Measurements from ENCODE around the gene MCM3AP.
A peak's percentile ranks its signal among the peaks of the same experiment; 100 is the strongest.

MCM3AP gene

DNA sequence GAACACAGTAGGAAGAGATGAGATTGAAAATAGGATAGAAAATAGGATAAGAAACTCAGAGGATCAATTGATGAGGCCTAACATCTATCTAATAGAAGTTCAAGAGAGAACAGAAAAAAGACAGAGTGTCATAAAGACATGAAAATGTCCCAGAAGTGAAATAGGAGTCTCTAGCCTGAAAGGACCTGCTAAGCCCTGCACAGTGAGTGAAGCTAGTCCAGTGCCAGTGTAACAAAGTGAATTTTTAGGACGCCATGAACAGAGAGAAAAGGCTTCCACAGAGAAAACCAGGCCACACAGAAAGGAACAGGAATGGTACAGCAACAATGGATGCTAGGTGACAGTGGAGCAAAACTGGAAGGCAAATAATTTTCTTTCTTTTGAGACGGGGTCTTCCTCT lies 36.6 kb downstream of the MCM3AP start:
- H3K4me3 ChIP-seq (ENCODE audit: low read depth, low read length, poor library complexity, severe bottlenecking) = no peak overlapping the region
- TF ChIP-seq, protein P1, sequence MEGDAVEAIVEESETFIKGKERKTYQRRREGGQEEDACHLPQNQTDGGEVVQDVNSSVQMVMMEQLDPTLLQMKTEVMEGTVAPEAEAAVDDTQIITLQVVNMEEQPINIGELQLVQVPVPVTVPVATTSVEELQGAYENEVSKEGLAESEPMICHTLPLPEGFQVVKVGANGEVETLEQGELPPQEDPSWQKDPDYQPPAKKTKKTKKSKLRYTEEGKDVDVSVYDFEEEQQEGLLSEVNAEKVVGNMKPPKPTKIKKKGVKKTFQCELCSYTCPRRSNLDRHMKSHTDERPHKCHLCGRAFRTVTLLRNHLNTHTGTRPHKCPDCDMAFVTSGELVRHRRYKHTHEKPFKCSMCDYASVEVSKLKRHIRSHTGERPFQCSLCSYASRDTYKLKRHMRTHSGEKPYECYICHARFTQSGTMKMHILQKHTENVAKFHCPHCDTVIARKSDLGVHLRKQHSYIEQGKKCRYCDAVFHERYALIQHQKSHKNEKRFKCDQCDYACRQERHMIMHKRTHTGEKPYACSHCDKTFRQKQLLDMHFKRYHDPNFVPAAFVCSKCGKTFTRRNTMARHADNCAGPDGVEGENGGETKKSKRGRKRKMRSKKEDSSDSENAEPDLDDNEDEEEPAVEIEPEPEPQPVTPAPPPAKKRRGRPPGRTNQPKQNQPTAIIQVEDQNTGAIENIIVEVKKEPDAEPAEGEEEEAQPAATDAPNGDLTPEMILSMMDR (IDR thresholded peaks at IDR 0.05; ENCODE audit: low read length) = no peak
- H4K20me1 ChIP-seq (ENCODE audit: insufficient read depth, low read length) = no peaks in the 10 kb centered on the region
- no peak overlapping the region for H2AFZ ChIP-seq (ENCODE audit: low read length)
- H3F3A ChIP-seq (ENCODE audit: insufficient read depth, low read length) = no peaks in the 10 kb centered on the region
- H3K9me3 ChIP-seq (ENCODE audit: low read length) = no peaks in the 10 kb centered on the region
- peaks cover 97% of the 10 kb centered on the region for H3K36me3 ChIP-seq (ENCODE audit: insufficient read depth, low read length)
- peaks cover 38% of the 10 kb centered on the region for H3K4me1 ChIP-seq (ENCODE audit: insufficient read depth, low read length, severe bottlenecking)
- H3K9me2 ChIP-seq (ENCODE audit: low read depth, low read length) = no peaks in the 10 kb centered on the region
- no peak overlapping the region for H3K9ac ChIP-seq (ENCODE audit: low read length)
- H3K27me3 ChIP-seq (ENCODE audit: insufficient read depth, low read length) = no peaks in the 10 kb centered on the region
- no peak overlapping the region for H3K27ac ChIP-seq (ENCODE audit: low read depth, low read length, poor library complexity, severe bottlenecking)
- no peak overlapping the region for H3K4me2 ChIP-seq (ENCODE audit: low read length)
- H3K79me2 ChIP-seq (ENCODE audit: insufficient read depth, low read length) = no peaks in the 10 kb centered on the region

DNA sequence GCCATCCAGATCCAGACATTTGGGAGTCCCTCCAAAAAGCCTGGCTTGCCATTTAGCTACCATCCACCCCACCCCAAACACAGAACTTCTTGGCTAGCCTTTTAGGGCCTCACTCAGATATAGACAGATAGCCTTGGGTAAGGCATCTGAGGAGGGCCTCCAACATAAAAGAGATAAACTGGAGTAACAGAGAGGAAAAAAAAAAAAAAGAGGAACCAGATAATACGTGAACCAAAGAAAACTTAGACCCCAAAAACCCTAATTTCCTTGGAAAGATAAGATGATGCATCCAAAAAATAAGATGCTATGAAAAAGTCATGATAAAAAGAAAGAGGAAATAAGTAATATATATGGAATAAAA lies 37.0 kb downstream of the MCM3AP start:
- H3K36me3 ChIP-seq (ENCODE audit: insufficient read depth, low read length) = peaks cover 97% of the 10 kb centered on the region
- no peaks in the 10 kb centered on the region for H4K20me1 ChIP-seq (ENCODE audit: insufficient read depth, low read length)
- H3K4me2 ChIP-seq (ENCODE audit: low read length) = no peak overlapping the region
- peaks cover 34% of the 10 kb centered on the region for H3K4me1 ChIP-seq (ENCODE audit: insufficient read depth, low read length, severe bottlenecking)
- no peaks in the 10 kb centered on the region for H3K27me3 ChIP-seq (ENCODE audit: insufficient read depth, low read length)
- TF ChIP-seq EZH2 (IDR thresholded peaks at IDR 0.05; ENCODE audit: borderline replicate concordance, low read length) = no peak
- TF ChIP-seq, protein P1 (IDR thresholded peaks at IDR 0.05; ENCODE audit: low read length) = no peak
- no peak overlapping the region for H3K9ac ChIP-seq (ENCODE audit: low read length)
- no peaks in the 10 kb centered on the region for H3F3A ChIP-seq (ENCODE audit: insufficient read depth, low read length)
- H3K27ac ChIP-seq (ENCODE audit: low read depth, low read length, poor library complexity, severe bottlenecking) = peak overlapping the region; percentile 15
- H3K79me2 ChIP-seq (ENCODE audit: insufficient read depth, low read length) = no peaks in the 10 kb centered on the region
- H3K9me2 ChIP-seq (ENCODE audit: low read depth, low read length) = no peaks in the 10 kb centered on the region
- H2AFZ ChIP-seq (ENCODE audit: low read length) = no peak overlapping the region
- H3K9me3 ChIP-seq (ENCODE audit: low read length) = no peaks in the 10 kb centered on the region
- no peak overlapping the region for H3K4me3 ChIP-seq (ENCODE audit: low read depth, low read length, poor library complexity, severe bottlenecking)

DNA sequence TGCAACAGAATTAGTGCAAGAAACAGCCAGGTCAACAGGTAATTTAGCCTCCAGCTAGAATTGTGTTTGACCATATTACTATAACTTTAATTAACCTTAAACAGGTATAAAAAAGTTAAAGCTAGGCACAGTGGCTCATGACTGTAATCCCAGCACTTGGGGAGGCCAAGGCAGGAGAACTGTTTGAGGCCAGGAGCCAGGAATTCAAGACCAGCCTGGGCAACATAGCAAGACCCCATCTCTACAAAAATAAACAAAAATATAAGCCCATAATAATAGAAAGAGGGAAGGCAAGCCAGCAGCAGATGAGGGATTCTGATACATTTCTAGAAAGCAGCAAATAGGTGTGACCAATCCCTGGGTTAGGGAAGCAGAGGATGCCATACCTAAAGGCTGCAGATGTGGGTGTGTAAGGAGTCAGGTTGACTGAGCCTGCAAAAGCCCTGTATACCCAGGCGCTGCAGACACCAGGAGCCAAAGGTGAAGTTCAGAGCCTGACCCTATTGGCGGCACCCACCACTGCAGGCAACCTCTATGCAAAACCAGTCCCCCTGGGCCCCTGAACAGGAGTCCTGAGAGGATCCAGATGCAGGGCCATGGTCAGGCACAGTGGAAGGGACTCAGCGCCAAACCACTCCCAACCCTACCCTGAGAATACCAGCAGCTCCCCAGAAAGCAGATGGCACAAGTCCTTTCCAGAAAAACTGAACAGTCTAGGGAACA lies 37.6 kb downstream of the MCM3AP start:
- Histone ChIP-seq H3K27me3 (ENCODE audit: insufficient read depth, low read length) (no peaks in the 10 kb centered on the region), H3K79me2 (ENCODE audit: insufficient read depth, low read length) (no peaks in the 10 kb centered on the region), H3F3A (ENCODE audit: insufficient read depth, low read length) (no peaks in the 10 kb centered on the region), H3K9me2 (ENCODE audit: low read depth, low read length) (no peaks in the 10 kb centered on the region), H3K4me3 (ENCODE audit: low read depth, low read length, poor library complexity, severe bottlenecking) (no peak overlapping the region), H3K9ac (ENCODE audit: low read length) (no peak overlapping the region), H3K27ac (ENCODE audit: low read depth, low read length, poor library complexity, severe bottlenecking) (peak overlapping the region; percentile 15), H2AFZ (ENCODE audit: low read length) (no peak overlapping the region), H3K4me1 (ENCODE audit: insufficient read depth, low read length, severe bottlenecking) (peaks cover 32% of the 10 kb centered on the region), H3K36me3 (ENCODE audit: insufficient read depth, low read length) (peaks cover 97% of the 10 kb centered on the region), H3K4me2 (ENCODE audit: low read length) (no peak overlapping the region), H4K20me1 (ENCODE audit: insufficient read depth, low read length) (no peaks in the 10 kb centered on the region), H3K9me3 (ENCODE audit: low read length) (no peaks in the 10 kb centered on the region)
- no peak for TF ChIP-seq EZH2 (IDR thresholded peaks at IDR 0.05; ENCODE audit: borderline replicate concordance, low read length)
- TF ChIP-seq, protein P1 (IDR thresholded peaks at IDR 0.05; ENCODE audit: low read length) = no peak

Measured in OCI-LY1 (cell line).